GM12878 (cell line): ENCODE measurements around the gene WWOX. TPM values are rescaled to one million over a fixed set of nuclear protein-coding genes. Genes with fewer than 3 reads are reported as not detected.
A peak's percentile ranks its signal among the peaks of the same experiment; 100 is the strongest.

ENCODE experiments used
- CBX3 ChIP-seq: fragments of 200-600 bp; sonication (generic); IDR thresholded peaks from 2 replicates; pipeline ENCODE4 v1.6.1; 2016; ENCODE audit warnings: low read depth, borderline replicate concordance
- HDAC2 ChIP-seq: fragments of 200-600 bp; sonication (generic); IDR thresholded peaks from 2 replicates; pipeline ENCODE4 v1.6.1; 2017
- NR2C1 ChIP-seq: fragments of 450-650 bp; IDR thresholded peaks from 2 replicates; pipeline ENCODE4 v1.6.1; 2017; ENCODE audit warnings: antibody characterized with exemption, mild to moderate bottlenecking, moderate library complexity
- POLR2AphosphoS5 ChIP-seq: IDR thresholded peaks from 2 replicates; pipeline ENCODE4 v1.6.1; 2011; ENCODE audit warnings: mild to moderate bottlenecking, low read length, inconsistent platforms
- polyA plus RNA-seq, 11 experiments: library from polyadenylated mRNA; depleted of rRNA in 4 of 11; unstranded in 6 of 11; stranded (reverse) in 5 of 11; fragments of >200 nt; fragmentation: Nextera tagmentation in 4 of 11; fragmentation: Illumina TruSeq in 1 of 11; extraction: Ambion mirVana in 4 of 11; extraction: Trizol in 1 of 11; gene quantifications; 1 replicate in 1 of 11; 2 replicates in 10 of 11; pipeline versions ENCODE4 v1.2.1 to v1.2.3, GENCODE V29; 2011 to 2016; ENCODE audit warnings: inconsistent platforms in 2 of 11, missing spikeins in 2 of 11, low read depth in 1 of 11
- total RNA-seq, 4 experiments: library from RNA; depleted of rRNA in 3 of 4; stranded (reverse); fragments of >200 nt in 3 of 4; fragmentation: Illumina TruSeq in 1 of 4; extraction: Trizol in 1 of 4; gene quantifications; 2 replicates each; pipeline versions ENCODE4 v1.2.1 to v1.2.3, GENCODE V29; 2013 to 2021
- TF ChIP-seq, protein P1 (sequence below): IDR thresholded peaks from 2 replicates; pipeline ENCODE4 v1.6.1; 2012; ENCODE audit warnings: improper control_type of control experiment, low read depth, low read length; ENCODE audit not compliant: insufficient replicate concordance
- TF ChIP-seq, protein P2 (sequence below): IDR thresholded peaks from 2 replicates; pipeline ENCODE4 v1.6.1; 2012; ENCODE audit warnings: mild to moderate bottlenecking, low read depth, low read length
- TF ChIP-seq, protein P3 (sequence below): fragments of 450-650 bp; conservative IDR thresholded peaks from 2 replicates; pipeline ENCODE4 v1.6.1; 2017; ENCODE audit warnings: mild to moderate bottlenecking, moderate library complexity

Gene WWOX
- total and polyA plus RNA-seq, 10 of the 15 experiments (the other 5 are each of a cell fraction or from before 2014, with no cell fraction given): 2.8 to 24.4 (median 17.8) TPM

DNA sequence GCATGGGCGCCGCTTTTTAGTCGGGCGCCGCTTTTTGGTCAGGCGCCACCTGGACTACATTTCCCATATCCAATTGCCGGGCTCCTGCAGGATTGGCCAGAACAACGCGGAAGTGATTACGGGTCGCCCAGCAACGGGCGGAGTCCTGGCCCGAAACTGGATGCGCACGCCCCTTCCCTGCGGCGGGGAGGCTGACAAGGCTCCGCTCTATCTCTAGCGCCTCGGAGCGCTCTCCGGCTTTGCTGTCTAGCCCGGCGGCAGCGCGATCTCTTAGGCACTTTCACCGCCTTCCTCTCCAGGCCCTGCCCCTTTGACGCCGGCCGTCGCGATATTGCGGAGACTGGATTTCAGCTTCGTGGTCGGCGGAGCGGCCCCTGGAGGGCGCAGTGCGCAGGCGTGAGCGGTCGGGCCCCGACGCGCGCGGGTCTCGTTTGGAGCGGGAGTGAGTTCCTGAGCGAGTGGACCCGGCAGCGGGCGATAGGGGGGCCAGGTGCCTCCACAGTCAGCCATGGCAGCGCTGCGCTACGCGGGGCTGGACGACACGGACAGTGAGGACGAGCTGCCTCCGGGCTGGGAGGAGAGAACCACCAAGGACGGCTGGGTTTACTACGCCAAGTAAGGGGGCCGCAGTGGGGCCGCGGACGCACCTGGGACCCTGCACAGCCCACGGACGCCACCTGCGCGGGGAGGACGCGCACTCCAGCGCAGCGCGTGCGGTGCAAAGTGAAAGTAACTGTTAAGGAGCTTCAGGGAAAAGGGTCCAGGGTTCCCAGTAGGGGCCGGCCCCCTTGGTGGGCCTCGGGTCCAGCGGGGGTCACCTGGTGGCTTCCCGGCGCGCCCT lies at the start of gene WWOX (continued):
- TF ChIP-seq, protein P1, sequence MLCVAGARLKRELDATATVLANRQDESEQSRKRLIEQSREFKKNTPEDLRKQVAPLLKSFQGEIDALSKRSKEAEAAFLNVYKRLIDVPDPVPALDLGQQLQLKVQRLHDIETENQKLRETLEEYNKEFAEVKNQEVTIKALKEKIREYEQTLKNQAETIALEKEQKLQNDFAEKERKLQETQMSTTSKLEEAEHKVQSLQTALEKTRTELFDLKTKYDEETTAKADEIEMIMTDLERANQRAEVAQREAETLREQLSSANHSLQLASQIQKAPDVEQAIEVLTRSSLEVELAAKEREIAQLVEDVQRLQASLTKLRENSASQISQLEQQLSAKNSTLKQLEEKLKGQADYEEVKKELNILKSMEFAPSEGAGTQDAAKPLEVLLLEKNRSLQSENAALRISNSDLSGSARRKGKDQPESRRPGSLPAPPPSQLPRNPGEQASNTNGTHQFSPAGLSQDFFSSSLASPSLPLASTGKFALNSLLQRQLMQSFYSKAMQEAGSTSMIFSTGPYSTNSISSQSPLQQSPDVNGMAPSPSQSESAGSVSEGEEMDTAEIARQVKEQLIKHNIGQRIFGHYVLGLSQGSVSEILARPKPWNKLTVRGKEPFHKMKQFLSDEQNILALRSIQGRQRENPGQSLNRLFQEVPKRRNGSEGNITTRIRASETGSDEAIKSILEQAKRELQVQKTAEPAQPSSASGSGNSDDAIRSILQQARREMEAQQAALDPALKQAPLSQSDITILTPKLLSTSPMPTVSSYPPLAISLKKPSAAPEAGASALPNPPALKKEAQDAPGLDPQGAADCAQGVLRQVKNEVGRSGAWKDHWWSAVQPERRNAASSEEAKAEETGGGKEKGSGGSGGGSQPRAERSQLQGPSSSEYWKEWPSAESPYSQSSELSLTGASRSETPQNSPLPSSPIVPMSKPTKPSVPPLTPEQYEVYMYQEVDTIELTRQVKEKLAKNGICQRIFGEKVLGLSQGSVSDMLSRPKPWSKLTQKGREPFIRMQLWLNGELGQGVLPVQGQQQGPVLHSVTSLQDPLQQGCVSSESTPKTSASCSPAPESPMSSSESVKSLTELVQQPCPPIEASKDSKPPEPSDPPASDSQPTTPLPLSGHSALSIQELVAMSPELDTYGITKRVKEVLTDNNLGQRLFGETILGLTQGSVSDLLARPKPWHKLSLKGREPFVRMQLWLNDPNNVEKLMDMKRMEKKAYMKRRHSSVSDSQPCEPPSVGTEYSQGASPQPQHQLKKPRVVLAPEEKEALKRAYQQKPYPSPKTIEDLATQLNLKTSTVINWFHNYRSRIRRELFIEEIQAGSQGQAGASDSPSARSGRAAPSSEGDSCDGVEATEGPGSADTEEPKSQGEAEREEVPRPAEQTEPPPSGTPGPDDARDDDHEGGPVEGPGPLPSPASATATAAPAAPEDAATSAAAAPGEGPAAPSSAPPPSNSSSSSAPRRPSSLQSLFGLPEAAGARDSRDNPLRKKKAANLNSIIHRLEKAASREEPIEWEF: no peak
- TF ChIP-seq POLR2AphosphoS5: peak; percentile 55
- TF ChIP-seq, protein P2, sequence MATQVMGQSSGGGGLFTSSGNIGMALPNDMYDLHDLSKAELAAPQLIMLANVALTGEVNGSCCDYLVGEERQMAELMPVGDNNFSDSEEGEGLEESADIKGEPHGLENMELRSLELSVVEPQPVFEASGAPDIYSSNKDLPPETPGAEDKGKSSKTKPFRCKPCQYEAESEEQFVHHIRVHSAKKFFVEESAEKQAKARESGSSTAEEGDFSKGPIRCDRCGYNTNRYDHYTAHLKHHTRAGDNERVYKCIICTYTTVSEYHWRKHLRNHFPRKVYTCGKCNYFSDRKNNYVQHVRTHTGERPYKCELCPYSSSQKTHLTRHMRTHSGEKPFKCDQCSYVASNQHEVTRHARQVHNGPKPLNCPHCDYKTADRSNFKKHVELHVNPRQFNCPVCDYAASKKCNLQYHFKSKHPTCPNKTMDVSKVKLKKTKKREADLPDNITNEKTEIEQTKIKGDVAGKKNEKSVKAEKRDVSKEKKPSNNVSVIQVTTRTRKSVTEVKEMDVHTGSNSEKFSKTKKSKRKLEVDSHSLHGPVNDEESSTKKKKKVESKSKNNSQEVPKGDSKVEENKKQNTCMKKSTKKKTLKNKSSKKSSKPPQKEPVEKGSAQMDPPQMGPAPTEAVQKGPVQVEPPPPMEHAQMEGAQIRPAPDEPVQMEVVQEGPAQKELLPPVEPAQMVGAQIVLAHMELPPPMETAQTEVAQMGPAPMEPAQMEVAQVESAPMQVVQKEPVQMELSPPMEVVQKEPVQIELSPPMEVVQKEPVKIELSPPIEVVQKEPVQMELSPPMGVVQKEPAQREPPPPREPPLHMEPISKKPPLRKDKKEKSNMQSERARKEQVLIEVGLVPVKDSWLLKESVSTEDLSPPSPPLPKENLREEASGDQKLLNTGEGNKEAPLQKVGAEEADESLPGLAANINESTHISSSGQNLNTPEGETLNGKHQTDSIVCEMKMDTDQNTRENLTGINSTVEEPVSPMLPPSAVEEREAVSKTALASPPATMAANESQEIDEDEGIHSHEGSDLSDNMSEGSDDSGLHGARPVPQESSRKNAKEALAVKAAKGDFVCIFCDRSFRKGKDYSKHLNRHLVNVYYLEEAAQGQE: no peak
- no peak for TF ChIP-seq CBX3
- peak; percentile 53; the same call in 1 of the 2 replicates for TF ChIP-seq NR2C1
- no peak for TF ChIP-seq HDAC2
- TF ChIP-seq, protein P3, sequence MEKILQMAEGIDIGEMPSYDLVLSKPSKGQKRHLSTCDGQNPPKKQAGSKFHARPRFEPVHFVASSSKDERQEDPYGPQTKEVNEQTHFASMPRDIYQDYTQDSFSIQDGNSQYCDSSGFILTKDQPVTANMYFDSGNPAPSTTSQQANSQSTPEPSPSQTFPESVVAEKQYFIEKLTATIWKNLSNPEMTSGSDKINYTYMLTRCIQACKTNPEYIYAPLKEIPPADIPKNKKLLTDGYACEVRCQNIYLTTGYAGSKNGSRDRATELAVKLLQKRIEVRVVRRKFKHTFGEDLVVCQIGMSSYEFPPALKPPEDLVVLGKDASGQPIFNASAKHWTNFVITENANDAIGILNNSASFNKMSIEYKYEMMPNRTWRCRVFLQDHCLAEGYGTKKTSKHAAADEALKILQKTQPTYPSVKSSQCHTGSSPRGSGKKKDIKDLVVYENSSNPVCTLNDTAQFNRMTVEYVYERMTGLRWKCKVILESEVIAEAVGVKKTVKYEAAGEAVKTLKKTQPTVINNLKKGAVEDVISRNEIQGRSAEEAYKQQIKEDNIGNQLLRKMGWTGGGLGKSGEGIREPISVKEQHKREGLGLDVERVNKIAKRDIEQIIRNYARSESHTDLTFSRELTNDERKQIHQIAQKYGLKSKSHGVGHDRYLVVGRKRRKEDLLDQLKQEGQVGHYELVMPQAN: no peak; the same call in 1 of the 2 replicates
